ENCODE results near the gene PRSS21.

PRSS21 gene

DNA sequence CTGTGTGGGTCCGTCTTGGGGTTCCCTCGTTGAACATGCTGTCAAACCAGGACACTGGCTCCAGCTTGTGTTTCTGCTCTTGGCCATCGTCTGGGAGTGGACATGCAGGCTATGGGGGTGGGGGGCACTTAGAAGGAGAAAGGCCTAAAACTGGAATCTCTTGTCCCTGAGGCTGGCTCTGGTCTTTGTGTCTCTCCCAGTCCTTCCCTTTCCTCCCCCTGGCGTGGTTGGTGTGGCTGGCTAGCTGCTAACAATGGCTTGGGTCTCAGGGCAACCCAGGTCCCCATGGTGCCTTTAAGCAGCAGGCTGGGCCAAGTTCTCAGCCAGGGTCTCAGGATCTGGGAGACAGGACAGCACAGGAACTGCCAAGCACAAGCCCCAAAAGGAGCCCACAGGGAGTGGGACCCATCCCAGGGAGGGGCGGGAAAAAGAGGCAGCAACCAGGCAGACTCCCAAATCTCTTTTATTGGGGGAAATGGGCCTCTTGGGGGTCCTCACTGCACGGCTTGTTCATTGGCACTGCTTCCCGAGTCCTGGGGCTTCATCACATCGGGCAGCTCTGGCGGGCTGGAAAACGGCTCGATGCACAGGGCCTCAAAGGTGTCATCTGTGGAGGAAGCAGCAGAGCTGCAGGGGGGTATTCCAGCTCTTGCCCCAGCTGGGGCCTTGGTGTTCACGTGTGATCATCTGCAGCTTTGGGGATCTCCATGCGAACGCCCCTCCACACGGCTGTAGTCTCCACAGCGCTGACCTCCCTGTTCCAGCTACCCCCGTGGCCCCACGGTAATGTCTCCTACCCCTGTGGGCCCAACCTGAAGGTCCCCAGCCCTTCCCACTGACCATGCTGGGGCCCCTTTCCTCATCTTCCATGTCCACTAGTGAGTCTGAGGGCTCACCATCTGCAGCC is 45.3 kb upstream of the PRSS21 start:
- TF ChIP-seq, protein P1, sequence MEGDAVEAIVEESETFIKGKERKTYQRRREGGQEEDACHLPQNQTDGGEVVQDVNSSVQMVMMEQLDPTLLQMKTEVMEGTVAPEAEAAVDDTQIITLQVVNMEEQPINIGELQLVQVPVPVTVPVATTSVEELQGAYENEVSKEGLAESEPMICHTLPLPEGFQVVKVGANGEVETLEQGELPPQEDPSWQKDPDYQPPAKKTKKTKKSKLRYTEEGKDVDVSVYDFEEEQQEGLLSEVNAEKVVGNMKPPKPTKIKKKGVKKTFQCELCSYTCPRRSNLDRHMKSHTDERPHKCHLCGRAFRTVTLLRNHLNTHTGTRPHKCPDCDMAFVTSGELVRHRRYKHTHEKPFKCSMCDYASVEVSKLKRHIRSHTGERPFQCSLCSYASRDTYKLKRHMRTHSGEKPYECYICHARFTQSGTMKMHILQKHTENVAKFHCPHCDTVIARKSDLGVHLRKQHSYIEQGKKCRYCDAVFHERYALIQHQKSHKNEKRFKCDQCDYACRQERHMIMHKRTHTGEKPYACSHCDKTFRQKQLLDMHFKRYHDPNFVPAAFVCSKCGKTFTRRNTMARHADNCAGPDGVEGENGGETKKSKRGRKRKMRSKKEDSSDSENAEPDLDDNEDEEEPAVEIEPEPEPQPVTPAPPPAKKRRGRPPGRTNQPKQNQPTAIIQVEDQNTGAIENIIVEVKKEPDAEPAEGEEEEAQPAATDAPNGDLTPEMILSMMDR (IDR thresholded peaks at IDR 0.05; ENCODE audit: control insufficient read depth, insufficient read depth, low read depth, low read length, missing control alignments): no peak
- H3K4me3 ChIP-seq (ENCODE audit: control insufficient read depth, low read depth, low read length): no peak overlapping the region

DNA sequence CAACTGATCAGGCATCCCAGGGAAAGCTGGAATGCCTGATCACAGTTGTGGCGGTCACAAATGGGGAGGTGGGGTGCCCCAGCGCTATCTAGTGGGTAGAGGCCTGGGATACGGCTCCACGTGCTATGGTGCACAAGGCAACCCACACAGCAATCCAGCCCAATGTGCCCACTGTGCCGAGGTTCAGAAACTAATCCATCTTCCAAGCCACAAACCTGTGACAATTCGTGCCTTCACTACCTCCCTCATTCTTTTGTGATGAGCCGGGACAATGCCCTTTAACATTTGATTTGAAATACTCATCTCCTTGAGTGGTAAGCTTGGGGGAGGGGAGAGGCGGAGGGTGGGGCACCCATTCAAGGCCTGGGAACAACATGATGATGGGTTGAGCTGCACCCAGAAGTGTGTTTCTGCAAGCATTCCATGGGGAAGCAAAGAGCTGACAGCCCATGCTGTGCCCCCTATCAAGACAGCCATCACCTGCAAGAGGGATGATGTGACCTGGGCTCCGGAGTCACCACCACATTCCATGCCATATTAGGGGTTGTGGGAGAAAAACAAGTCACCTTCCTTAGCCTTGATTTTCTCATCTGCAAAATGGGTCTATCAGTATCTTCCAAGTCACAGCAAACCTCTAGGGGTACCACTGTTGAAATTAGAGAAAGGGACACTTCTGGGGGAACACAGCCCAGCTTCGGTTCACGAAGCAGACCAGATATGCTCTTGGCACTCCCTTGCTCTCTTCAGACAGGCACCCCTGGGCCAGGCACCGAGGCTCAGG is 43.7 kb upstream of the PRSS21 start:
- DNase-seq (ENCODE audit: low read depth): no peak
- H3K4me3 ChIP-seq (ENCODE audit: control insufficient read depth, low read depth, low read length): no peak overlapping the region
- TF ChIP-seq, protein P1 (IDR thresholded peaks at IDR 0.05; ENCODE audit: control insufficient read depth, insufficient read depth, low read depth, low read length, missing control alignments): no peak

More for the DNA sequence above, 45.3 kb upstream of the PRSS21 start:
- no peak for DNase-seq (ENCODE audit: low read depth)

- H3K4me3 ChIP-seq (ENCODE audit: control insufficient read depth, low read depth, low read length): no peak overlapping the region
- TF ChIP-seq, protein P1 (IDR thresholded peaks at IDR 0.05; ENCODE audit: control insufficient read depth, insufficient read depth, low read depth, low read length, missing control alignments): no peak
- DNase-seq (ENCODE audit: low read depth): no peak
These were observed 42.7 kb upstream of the PRSS21 start for GRCh38 chr16:2774161-2774891.

DNA sequence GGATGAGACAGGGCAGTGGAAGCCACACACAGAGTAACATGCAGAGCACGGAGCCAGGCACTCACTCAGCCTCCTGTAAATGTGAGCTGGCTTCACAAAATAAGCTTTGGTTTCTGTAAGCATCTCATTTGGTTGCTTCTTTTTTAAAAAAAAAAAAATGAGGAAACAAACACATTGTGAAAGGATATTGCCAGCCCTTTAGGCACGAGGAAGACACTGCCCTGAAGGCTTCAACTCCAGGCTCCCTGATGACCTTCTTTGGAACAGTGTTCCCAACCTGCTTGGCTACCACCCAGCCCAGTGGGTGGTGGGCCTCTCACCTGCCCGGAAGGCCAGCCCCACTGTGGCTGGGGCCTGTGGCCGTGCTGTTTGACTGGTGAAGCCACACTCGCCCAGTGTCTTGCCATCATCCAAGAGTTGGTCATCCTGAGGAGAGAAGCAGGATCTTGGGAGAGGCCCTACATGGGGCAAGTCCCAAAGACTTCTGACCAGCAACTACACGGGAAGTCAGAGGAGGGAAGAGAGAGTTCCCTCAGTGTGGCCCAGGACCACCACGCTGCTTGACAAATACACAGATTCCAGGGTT is 41.8 kb upstream of the PRSS21 start:
- no peak for DNase-seq (ENCODE audit: low read depth)

GRCh38 chr16:2775765-2776499 is 41.1 kb upstream of the PRSS21 start:
- peak overlapping the region; percentile 82 for H3K4me3 ChIP-seq (ENCODE audit: control insufficient read depth, low read depth, low read length)
- TF ChIP-seq, protein P1 (IDR thresholded peaks at IDR 0.05; ENCODE audit: control insufficient read depth, insufficient read depth, low read depth, low read length, missing control alignments): no peak
- DNase-seq (ENCODE audit: low read depth): no peak

More for the DNA sequence above, 41.8 kb upstream of the PRSS21 start:
- no peak overlapping the region for H3K4me3 ChIP-seq (ENCODE audit: control insufficient read depth, low read depth, low read length)
- TF ChIP-seq, protein P1 (IDR thresholded peaks at IDR 0.05; ENCODE audit: control insufficient read depth, insufficient read depth, low read depth, low read length, missing control alignments): no peak
